BLaER1 (cell line): ENCODE data around the gene MIEN1.
"Not testable (repeated sequence)": the region's sequence is repeated elsewhere in the genome, so short reads cannot be mapped to it uniquely, and the experiment has no call there.

Experiments
- H3K27ac ChIP-seq: shearing (Covaris generic); formaldehyde crosslinking; 2 replicates; pipeline ENCODE4 v1.8.1; 2022
- H3K27me3 ChIP-seq: shearing (Covaris generic); formaldehyde crosslinking; 2 replicates; pipeline ENCODE4 v1.8.1; 2022
- H3K36me3 ChIP-seq: shearing (Covaris generic); formaldehyde crosslinking; 2 replicates; pipeline ENCODE4 v1.8.1; 2022
- H3K4me1 ChIP-seq: shearing (Covaris generic); formaldehyde crosslinking; 2 replicates; pipeline ENCODE4 v1.8.1; 2022
- H3K4me2 ChIP-seq: shearing (Covaris generic); formaldehyde crosslinking; 2 replicates; pipeline ENCODE4 v1.8.1; 2022
- H3K4me3 ChIP-seq: shearing (Covaris generic); formaldehyde crosslinking; 2 replicates; pipeline ENCODE4 v1.8.1; 2022
- H3K9ac ChIP-seq: shearing (Covaris generic); formaldehyde crosslinking; 2 replicates; pipeline ENCODE4 v1.8.1; 2022
- H3K9me3 ChIP-seq: shearing (Covaris generic); formaldehyde crosslinking; 2 replicates; pipeline ENCODE4 v1.8.1; 2022
- H4K20me1 ChIP-seq: shearing (Covaris generic); formaldehyde crosslinking; 2 replicates; pipeline ENCODE4 v1.8.1; 2022
- Cebpa-rat ChIP-seq: shearing (Covaris generic); IDR thresholded peaks from 2 replicates; pipeline ENCODE4 v1.8.1; 2022

The MIEN1 gene

DNA sequence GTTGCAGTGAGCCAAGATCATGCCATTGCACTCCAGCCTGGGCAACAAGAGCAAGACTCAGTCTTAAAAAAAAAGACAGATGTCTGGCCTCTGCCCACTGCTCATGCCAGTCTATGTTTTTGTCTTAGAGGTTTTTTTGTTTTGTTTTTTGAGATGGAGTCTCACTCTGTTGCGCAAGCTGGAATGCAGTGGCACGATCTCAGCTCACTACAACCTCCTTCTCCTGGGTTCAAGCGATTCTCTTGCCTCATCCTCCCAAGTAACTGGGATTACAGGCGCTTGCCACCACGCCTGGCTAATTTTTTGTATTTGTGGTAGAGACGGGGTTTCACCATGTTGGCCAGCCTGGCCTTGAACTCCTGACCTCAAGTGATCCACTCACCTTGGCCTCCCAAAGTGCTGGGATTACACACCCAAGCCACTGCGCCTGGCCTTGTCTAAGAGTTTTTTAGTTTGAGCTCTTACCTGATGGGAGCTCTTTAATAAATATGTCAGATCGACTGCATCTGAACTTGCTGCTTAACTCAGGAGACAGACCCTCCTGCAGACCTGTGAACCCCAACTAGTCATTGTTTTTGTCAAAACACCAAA is 18.2 kb upstream of the MIEN1 start:
- H3K4me2 ChIP-seq, H3K4me3 ChIP-seq: not testable (repeated sequence)

DNA sequence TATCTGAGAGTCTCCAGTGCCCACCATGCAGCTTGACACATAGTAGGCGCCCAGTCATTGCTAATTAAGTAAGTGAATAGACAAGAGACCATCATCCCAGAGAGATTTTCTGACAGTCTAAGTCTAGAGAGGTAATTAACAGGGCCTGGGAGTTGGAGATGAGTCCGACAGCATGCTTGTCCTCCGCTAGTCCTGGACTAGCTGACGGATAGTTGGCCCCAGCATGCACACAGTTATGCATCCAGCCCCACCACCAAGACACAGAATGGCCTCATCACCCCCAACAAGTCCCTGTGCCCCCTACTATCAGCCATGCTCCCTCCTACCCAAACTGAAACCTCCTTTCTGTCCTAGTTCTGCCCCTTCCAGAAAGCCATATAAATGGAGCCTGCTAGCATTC is 17.4 kb upstream of the MIEN1 start:
- TF ChIP-seq Cebpa-rat: no peak
- Histone ChIP-seq H3K36me3 (no peaks in the 10 kb centered on the region), H3K4me2 (no peak overlapping the region), H3K4me3 (no peak overlapping the region), H3K27ac (no peak overlapping the region), H4K20me1 (no peaks in the 10 kb centered on the region), H3K27me3 (peaks cover 4% of the 10 kb centered on the region; the same call in 1 of the 2 replicates), H3K9me3 (no peaks in the 10 kb centered on the region), H3K4me1 (peaks cover 26% of the 10 kb centered on the region), H3K9ac (no peak overlapping the region)

More for the DNA sequence above, 18.2 kb upstream of the MIEN1 start:
- H3K9me3 ChIP-seq, H3K36me3 ChIP-seq, H3K9ac ChIP-seq, H3K27me3 ChIP-seq, H4K20me1 ChIP-seq, H3K27ac ChIP-seq: not testable (repeated sequence)
- 0 out of 2 replicates have a peak, but pooled peaks have one; percentile 33 for TF ChIP-seq Cebpa-rat
- H3K4me1 ChIP-seq: peaks cover 34% of the 10 kb centered on the region

DNA sequence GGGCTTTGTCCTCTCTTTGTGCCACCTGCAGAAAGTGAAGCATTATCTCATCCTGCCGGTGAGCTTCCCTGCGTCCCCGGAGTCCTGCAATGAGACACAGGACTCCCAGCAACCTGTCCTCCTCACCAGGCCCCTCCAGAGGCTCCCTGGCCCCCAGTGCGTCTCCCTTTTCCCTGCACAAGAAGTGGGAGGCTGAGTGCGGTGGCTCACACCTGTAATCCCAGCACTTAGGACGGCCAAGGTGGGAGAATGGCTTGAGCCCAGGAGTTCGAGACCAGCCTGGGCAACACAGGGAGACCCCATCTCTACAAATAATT is 15.8 kb upstream of the MIEN1 start:
- no peaks in the 10 kb centered on the region for H4K20me1 ChIP-seq
- H3K9me3 ChIP-seq: no peaks in the 10 kb centered on the region
- no peak overlapping the region for H3K27ac ChIP-seq
- H3K36me3 ChIP-seq: no peaks in the 10 kb centered on the region
- peaks cover 16% of the 10 kb centered on the region for H3K4me1 ChIP-seq
- H3K27me3 ChIP-seq: peaks cover 20% of the 10 kb centered on the region
- TF ChIP-seq Cebpa-rat: no peak
- no peak overlapping the region for H3K4me2 ChIP-seq
- no peak overlapping the region for H3K4me3 ChIP-seq
- no peak overlapping the region for H3K9ac ChIP-seq

DNA sequence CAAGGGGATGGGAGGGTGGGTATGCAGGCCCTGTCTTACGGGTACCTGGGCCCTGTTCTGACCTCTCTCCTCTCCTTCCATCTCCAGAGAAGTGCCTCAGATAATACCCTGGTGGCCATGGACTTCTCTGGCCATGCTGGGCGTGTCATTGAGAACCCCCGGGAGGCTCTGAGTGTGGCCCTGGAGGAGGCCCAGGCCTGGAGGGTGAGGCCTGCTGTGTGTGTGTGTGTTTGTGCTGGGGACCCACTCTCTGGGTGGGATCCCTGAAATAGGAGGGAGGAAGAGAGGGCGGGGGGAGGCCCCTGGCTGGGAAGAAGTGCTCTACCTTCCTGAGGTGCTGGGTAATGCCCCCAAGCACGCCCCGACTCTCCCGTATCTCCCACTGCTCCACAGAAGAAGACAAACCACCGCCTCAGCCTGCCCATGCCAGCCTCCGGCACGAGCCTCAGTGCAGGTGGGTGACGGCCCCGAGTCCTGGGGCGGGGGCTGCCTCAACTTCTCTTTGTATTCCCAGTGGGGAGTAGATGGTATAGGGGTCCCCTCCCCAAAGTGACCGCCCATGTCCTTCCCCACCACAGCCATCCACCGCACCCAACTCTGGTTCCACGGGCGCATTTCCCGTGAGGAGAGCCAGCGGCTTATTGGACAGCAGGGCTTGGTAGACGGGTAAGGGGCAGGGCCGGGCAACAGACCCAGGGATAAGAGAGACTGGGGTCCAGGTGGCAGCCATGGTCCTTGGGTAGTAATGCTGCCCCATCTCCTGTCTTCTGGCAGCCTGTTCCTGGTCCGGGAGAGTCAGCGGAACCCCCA is 15.2 kb upstream of the MIEN1 start:
- H3K4me2 ChIP-seq: no peak overlapping the region
- no peaks in the 10 kb centered on the region for H4K20me1 ChIP-seq
- H3K27me3 ChIP-seq: peaks cover 26% of the 10 kb centered on the region
- H3K9ac ChIP-seq: no peak overlapping the region
- H3K4me3 ChIP-seq: no peak overlapping the region
- TF ChIP-seq Cebpa-rat: no peak
- no peak overlapping the region for H3K27ac ChIP-seq
- H3K36me3 ChIP-seq: no peaks in the 10 kb centered on the region
- H3K4me1 ChIP-seq: peaks cover 16% of the 10 kb centered on the region
- no peaks in the 10 kb centered on the region for H3K9me3 ChIP-seq

DNA sequence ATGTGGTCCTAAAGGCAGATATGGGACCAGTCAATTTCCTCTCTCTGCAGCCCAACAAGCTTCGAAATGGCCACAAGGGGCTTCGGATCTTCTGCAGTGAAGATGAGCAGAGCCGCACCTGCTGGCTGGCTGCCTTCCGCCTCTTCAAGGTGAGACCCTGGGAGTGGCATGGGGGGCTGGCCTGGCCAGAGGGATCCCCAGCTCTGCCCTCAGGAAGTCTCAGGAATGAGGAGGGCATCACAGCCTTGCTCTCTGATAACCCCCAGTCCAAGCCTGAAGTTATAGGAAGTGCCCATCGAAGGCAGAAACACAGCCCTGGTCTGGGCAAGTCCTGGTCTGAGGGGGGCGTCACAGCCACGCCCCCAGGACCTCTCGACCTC is 14.5 kb upstream of the MIEN1 start:
- peaks cover 17% of the 10 kb centered on the region for H3K4me1 ChIP-seq
- H3K36me3 ChIP-seq: no peaks in the 10 kb centered on the region
- H3K27ac ChIP-seq: no peak overlapping the region
- no peak for TF ChIP-seq Cebpa-rat
- H4K20me1 ChIP-seq: no peaks in the 10 kb centered on the region
- no peak overlapping the region for H3K4me3 ChIP-seq
- no peak overlapping the region for H3K4me2 ChIP-seq
- H3K27me3 ChIP-seq: peaks cover 33% of the 10 kb centered on the region
- no peak overlapping the region for H3K9ac ChIP-seq
- H3K9me3 ChIP-seq: no peaks in the 10 kb centered on the region

DNA sequence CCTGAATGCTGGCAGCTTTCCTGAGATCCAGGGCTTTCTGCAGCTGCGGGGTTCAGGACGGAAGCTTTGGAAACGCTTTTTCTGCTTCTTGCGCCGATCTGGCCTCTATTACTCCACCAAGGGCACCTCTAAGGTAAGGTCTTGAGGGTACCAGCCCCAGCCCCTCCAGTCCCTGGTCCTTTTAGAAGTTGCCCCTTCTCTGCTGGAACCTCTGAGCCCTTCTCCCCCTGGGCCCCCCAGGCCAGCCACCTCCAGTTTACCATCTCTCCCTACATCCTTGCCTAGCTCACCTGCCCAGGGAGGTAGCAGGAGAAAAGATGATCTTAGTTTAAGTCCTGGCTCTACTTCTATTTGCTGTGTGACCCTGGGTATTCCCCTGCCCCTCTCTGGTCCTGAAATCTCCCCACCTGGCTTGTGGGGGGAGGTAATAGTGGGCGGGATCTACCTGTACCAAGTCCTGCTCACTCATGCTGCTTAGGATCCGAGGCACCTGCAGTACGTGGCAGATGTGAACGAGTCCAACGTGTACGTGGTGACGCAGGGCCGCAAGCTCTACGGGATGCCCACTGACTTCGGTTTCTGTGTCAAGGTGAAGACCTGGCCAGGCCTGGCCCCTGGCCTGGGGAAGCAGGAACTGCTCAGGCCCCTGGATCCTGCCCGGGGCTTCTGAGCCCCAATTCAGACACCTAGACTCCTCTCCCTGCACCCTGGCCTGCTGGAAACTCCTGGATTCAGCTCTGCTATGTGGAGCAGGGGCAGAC is 13.9 kb upstream of the MIEN1 start:
- no peak overlapping the region for H3K27ac ChIP-seq
- no peaks in the 10 kb centered on the region for H4K20me1 ChIP-seq
- H3K9ac ChIP-seq: no peak overlapping the region
- no peaks in the 10 kb centered on the region for H3K9me3 ChIP-seq
- peaks cover 23% of the 10 kb centered on the region for H3K4me1 ChIP-seq
- H3K27me3 ChIP-seq: peaks cover 39% of the 10 kb centered on the region
- no peaks in the 10 kb centered on the region for H3K36me3 ChIP-seq
- no peak overlapping the region for H3K4me3 ChIP-seq
- TF ChIP-seq Cebpa-rat: no peak
- no peak overlapping the region for H3K4me2 ChIP-seq

DNA sequence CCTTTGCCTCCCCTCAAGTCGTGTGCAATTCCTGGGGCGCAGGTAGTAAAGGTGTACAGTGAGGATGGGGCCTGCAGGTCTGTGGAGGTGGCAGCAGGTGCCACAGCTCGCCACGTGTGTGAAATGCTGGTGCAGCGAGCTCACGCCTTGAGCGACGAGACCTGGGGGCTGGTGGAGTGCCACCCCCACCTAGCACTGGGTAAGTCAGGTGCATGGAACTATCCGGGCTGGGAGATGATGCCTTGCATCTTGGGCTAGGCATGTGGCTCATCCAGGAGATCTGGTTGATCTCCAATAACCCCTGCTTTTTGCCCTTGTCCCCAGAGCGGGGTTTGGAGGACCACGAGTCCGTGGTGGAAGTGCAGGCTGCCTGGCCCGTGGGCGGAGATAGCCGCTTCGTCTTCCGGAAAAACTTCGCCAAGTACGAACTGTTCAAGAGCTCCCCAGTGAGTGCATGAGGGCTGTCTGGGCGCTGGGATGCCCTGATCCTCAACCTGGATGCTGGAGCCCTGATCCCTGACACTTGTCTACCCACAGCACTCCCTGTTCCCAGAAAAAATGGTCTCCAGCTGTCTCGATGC is 12.6 kb upstream of the MIEN1 start:
- TF ChIP-seq Cebpa-rat: no peak
- peaks cover 52% of the 10 kb centered on the region for H3K27me3 ChIP-seq
- no peaks in the 10 kb centered on the region for H3K36me3 ChIP-seq
- no peak overlapping the region for H3K9ac ChIP-seq
- H3K27ac ChIP-seq: no peak overlapping the region
- H3K4me3 ChIP-seq: no peak overlapping the region
- no peak overlapping the region for H3K4me2 ChIP-seq
- no peaks in the 10 kb centered on the region for H3K9me3 ChIP-seq
- peaks cover 28% of the 10 kb centered on the region for H3K4me1 ChIP-seq
- no peaks in the 10 kb centered on the region for H4K20me1 ChIP-seq

DNA sequence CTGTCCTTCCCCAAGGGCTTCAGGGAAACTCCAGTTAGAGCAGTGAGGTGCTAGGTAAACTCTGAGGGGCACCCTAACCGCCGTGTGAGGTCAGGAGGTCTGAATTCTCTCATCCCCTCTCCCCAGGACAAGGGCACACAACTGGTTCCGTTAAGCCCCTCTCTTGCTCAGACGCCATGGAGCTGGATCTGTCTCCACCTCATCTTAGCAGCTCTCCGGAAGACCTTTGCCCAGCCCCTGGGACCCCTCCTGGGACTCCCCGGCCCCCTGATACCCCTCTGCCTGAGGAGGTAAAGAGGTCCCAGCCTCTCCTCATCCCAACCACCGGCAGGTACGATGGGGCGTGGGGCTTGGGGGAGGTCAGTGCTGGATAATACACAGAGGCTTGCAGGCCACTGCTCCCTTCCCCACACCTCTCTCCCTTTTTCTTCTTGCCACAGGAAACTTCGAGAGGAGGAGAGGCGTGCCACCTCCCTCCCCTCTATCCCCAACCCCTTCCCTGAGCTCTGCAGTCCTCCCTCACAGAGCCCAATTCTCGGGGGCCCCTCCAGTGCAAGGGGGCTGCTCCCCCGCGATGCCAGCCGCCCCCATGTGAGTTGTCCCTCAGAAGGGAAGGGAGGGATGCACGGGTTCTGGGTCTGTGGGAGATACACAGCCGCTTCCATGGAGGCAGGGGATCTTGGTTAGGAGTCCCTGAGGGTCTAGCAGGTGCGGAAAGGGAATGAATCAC is 12.0 kb upstream of the MIEN1 start:
- TF ChIP-seq Cebpa-rat: no peak
- Histone ChIP-seq H3K9ac (no peak overlapping the region), H3K27ac (no peak overlapping the region), H3K4me3 (no peak overlapping the region), H4K20me1 (no peaks in the 10 kb centered on the region), H3K36me3 (no peaks in the 10 kb centered on the region), H3K9me3 (no peaks in the 10 kb centered on the region), H3K27me3 (peaks cover 58% of the 10 kb centered on the region), H3K4me2 (no peak overlapping the region), H3K4me1 (peaks cover 32% of the 10 kb centered on the region)

DNA sequence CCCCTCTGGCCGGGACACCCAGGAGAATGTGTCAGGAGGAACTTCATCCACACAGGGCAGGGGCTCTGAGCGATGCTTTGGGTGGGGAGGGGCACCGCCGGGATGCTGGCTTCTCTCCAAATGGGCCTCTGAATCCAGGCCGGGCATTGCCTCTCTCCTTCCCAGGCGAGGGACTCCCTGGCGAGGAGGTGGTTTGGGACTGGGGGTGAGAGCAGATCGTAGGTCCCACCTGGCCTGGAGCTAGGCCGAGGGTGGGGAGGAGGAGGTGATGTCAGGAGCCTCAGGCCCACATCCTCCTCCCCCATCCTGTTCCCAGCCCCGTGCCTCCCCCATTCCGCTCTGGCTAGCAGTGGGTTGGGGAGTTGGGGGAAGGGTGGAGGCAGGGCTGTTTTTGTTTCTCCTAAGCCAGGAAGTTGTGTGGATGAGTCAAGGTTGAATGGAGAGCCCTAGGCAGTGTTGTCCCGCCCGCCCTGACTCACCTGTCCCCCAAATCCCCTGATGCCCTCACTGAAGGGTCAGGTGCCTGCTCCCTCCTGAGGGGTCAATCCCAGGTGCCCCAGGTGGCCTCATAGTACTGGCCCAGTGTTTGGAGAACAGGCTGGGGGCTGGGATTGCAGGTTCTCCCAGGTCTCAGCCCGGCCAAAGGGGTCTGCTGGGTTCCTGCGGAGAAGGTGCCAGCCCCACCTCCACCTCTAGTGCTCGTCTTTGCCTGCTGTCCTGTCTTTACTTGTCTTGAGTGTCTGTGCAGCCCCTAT is 10.2 kb upstream of the MIEN1 start:
- no peak for TF ChIP-seq Cebpa-rat
- Histone ChIP-seq H3K9me3 (no peaks in the 10 kb centered on the region), H4K20me1 (no peaks in the 10 kb centered on the region), H3K9ac (no peak overlapping the region), H3K4me3 (no peak overlapping the region), H3K27ac (no peak overlapping the region), H3K27me3 (peaks cover 76% of the 10 kb centered on the region), H3K36me3 (no peaks in the 10 kb centered on the region), H3K4me2 (peak overlapping the region; percentile 60), H3K4me1 (peaks cover 32% of the 10 kb centered on the region)
